ENCODE results near the gene LILRA6. TPM values are rescaled to one million over a fixed set of nuclear protein-coding genes. Genes with fewer than 3 reads are reported as not detected.
"Not testable (repeated sequence)": the region's sequence is repeated elsewhere in the genome, so short reads cannot be mapped to it uniquely, and the experiment has no call there.

LILRA6 gene
- total RNA-seq, 1 experiment from 2014 or later: not detected

DNA sequence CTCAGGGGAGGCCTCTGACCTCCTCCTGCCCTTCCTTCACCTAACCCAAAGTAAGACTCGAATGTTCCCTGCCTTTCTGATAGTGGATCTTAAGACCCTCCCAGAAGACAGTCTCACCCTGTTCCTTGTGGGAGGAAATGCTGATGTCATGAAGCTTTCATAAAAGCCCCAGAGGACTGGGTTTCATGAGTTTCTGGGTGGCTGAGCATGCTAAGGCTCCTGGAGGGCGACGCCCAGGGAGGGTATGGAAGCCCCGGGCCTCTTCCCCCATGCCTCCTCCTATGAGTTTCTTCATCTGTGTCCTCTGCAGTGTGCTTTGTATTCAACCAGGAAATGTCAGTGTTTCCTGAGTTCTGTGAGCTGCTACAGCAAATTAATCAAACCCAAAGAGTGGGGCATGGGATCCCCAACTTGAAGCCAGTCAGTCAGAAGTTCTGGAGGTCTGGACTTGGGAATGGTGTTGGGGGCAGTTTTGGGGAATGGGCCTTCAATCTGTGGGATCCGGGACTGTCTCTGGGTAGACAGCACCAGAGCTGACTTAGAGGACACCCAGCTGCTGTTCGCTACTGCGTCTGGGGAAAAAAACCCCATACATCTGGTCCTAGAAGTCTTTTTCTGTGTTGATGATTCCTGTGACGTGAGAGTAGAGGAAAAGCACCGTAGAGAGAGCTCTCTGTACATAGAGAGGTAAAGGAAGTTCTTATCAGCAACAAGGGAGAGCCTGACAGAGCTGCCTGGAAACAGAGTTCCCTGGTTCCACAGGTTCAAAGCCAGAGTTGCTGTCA lies 40.3 kb upstream of the LILRA6 start:
- CTCF ChIA-PET: no interaction called here
- no peaks in the 10 kb centered on the region for H3K36me3 ChIP-seq (ENCODE audit: low read depth)
- no TSS peak for BruUV-seq (replicated peaks)
- intact Hi-C loops (cut with micrococcal nuclease; ENCODE audit: unreplicated experiment): no loop called here
- no peaks in the 10 kb centered on the region for H3K4me1 ChIP-seq (replicated peaks; ENCODE audit: insufficient read depth)
- H3K79me2 ChIP-seq (ENCODE audit: low read depth): no peaks in the 10 kb centered on the region
- no peaks in the 10 kb centered on the region for H3K9me2 ChIP-seq (ENCODE audit: insufficient read depth)
- H3F3A ChIP-seq (ENCODE audit: insufficient read depth, low read depth): no peaks in the 10 kb centered on the region
- H4K20me1 ChIP-seq (ENCODE audit: insufficient read depth): no peaks in the 10 kb centered on the region
- H2AFZ ChIP-seq: no peak overlapping the region
- TF ChIP-seq EZH2 (IDR thresholded peaks at IDR 0.05; ENCODE audit: low read depth): no peak
- TF ChIP-seq, protein P1, sequence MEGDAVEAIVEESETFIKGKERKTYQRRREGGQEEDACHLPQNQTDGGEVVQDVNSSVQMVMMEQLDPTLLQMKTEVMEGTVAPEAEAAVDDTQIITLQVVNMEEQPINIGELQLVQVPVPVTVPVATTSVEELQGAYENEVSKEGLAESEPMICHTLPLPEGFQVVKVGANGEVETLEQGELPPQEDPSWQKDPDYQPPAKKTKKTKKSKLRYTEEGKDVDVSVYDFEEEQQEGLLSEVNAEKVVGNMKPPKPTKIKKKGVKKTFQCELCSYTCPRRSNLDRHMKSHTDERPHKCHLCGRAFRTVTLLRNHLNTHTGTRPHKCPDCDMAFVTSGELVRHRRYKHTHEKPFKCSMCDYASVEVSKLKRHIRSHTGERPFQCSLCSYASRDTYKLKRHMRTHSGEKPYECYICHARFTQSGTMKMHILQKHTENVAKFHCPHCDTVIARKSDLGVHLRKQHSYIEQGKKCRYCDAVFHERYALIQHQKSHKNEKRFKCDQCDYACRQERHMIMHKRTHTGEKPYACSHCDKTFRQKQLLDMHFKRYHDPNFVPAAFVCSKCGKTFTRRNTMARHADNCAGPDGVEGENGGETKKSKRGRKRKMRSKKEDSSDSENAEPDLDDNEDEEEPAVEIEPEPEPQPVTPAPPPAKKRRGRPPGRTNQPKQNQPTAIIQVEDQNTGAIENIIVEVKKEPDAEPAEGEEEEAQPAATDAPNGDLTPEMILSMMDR (conservative IDR thresholded peaks at IDR 0.05): no peak
- H3K4me2 ChIP-seq: no peak overlapping the region
- no peak overlapping the region for H3K27ac ChIP-seq
- H3K27me3 ChIP-seq (ENCODE audit: insufficient read depth, low read depth): peaks cover 95% of the 10 kb centered on the region
- H3K9me3 ChIP-seq (ENCODE audit: insufficient read depth, low read depth): no peaks in the 10 kb centered on the region
- H3K4me3 ChIP-seq: no peak overlapping the region
- DNase-seq: no peak
- POLR2A ChIA-PET (ENCODE audit: unreplicated experiment): no interaction called here

DNA sequence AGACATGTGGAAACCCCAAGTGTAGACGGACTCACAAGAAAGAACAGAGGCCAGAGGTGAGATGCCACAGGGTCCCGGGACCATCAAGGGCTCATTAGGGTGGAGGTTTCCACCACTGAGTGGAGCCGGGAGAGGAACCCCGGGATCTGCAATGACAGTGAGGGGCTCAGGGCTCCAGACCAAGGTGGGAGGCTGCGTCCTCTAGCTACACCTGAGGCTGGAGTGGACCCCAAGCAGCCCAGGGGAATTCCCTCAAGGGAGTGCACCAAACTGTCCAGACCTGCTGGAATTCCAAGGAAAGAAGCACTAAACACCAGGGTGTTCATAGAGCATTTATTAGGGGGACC lies 39.1 kb upstream of the LILRA6 start:
- POLR2A ChIA-PET (ENCODE audit: unreplicated experiment); H3K4me1 ChIP-seq (replicated peaks; ENCODE audit: insufficient read depth); H4K20me1 ChIP-seq (ENCODE audit: insufficient read depth); CTCF ChIA-PET; H3K4me2 ChIP-seq; H3K36me3 ChIP-seq (ENCODE audit: low read depth); H3K4me3 ChIP-seq; H3K79me2 ChIP-seq (ENCODE audit: low read depth); intact Hi-C loops (cut with micrococcal nuclease; ENCODE audit: unreplicated experiment); H3F3A ChIP-seq (ENCODE audit: insufficient read depth, low read depth); H2AFZ ChIP-seq; DNase-seq; H3K9me3 ChIP-seq (ENCODE audit: insufficient read depth, low read depth); H3K27ac ChIP-seq; H3K9me2 ChIP-seq (ENCODE audit: insufficient read depth); BruUV-seq (replicated peaks): not testable (repeated sequence)
- H3K27me3 ChIP-seq (ENCODE audit: insufficient read depth, low read depth): peaks cover 94% of the 10 kb centered on the region

DNA sequence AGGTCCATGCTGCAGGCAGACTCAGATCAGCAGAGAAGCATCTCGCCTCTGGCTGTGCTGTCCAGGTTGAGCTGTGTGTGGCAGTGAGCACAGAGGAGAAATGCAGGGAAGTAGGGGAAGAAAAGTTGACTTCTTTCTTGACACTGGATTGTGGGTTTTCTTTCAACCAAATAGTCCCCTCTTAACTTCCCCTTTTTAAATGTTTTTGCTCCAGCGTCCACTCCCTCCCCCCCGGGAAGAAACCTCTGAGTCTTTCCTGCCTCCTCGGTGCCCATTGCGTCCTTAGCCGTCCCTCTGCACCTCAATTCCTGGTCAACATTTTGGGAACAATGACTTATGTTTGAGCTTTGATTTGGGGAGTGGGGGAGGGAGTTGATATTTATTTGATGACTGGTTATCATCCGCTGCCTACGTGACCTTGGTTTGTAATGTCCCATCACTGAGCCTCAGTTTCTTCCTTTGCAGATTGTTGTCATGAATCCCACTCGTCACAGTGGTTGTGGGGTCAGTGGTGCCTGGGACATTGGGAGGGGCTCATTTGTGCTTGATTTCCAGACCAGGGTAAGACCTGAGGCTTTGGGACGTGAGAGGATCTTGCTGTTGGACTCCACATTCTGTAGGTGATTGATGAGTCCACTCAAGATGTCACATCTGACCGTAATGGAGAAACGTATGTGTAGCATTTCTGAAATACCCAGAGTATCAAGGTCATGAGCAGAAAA lies 38.6 kb upstream of the LILRA6 start, which contains the start of gene LILRB2:
Gene LILRB2 (minus strand): TSS at position 104 of the 722 bp plus-strand sequence. CDS start 614 bp downstream, outside the sequence.
- ChIA-PET POLR2A (ENCODE audit: unreplicated experiment) (no interaction called here), CTCF (no interaction called here)
- no peak within 1 kb of the TSS for H3K27ac ChIP-seq
- no peak for DNase-seq
- H3K36me3 ChIP-seq (ENCODE audit: low read depth): no peaks in the 10 kb centered on the region
- no peaks in the 10 kb centered on the region for H3K9me3 ChIP-seq (ENCODE audit: insufficient read depth, low read depth)
- no peaks in the 10 kb centered on the region for H3F3A ChIP-seq (ENCODE audit: insufficient read depth, low read depth)
- no peaks in the 10 kb centered on the region for H3K79me2 ChIP-seq (ENCODE audit: low read depth)
- no peak within 1 kb of the TSS for H3K4me2 ChIP-seq
- no peak within 1 kb of the TSS for H2AFZ ChIP-seq
- no peak within 1 kb of the TSS for H3K4me3 ChIP-seq
- peaks cover 94% of the 10 kb centered on the region for H3K27me3 ChIP-seq (ENCODE audit: insufficient read depth, low read depth)
- no peaks in the 10 kb centered on the region for H4K20me1 ChIP-seq (ENCODE audit: insufficient read depth)
- no peaks in the 10 kb centered on the region for H3K4me1 ChIP-seq (replicated peaks; ENCODE audit: insufficient read depth)
- intact Hi-C loops (cut with micrococcal nuclease; ENCODE audit: unreplicated experiment): no loop called here
- no peak for TF ChIP-seq EZH2 (IDR thresholded peaks at IDR 0.05; ENCODE audit: low read depth)
- TF ChIP-seq, protein P1 (conservative IDR thresholded peaks at IDR 0.05): no peak
- H3K9me2 ChIP-seq (ENCODE audit: insufficient read depth): no peaks in the 10 kb centered on the region
- BruUV-seq (replicated peaks): no TSS peak

DNA sequence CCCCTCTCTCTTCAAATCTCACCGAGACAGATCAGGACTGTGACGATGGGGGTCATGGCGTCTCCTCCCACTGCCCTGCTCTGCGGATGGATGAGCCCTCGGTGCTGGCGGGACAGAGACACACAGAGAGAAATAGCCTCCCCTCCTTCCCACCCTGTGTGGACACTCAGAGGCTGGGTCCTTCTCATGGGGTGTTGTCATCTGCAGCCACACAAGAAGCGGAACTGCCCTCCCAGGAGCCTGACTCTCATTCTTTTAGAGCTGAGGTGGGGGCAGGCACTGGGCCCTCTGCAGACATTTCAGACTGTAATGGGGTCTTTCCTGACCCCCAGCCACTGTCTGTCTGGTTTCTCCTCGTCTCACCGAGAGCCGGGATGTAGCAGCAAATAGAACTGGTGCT lies 37.9 kb upstream of the LILRA6 start:
- POLR2A ChIA-PET (ENCODE audit: unreplicated experiment); DNase-seq; H3F3A ChIP-seq (ENCODE audit: insufficient read depth, low read depth); BruUV-seq (replicated peaks); H3K4me1 ChIP-seq (replicated peaks; ENCODE audit: insufficient read depth); H3K4me2 ChIP-seq; H3K27ac ChIP-seq; H3K9me2 ChIP-seq (ENCODE audit: insufficient read depth); H2AFZ ChIP-seq; H3K36me3 ChIP-seq (ENCODE audit: low read depth); CTCF ChIA-PET; H3K79me2 ChIP-seq (ENCODE audit: low read depth); H3K4me3 ChIP-seq; H4K20me1 ChIP-seq (ENCODE audit: insufficient read depth); intact Hi-C loops (cut with micrococcal nuclease; ENCODE audit: unreplicated experiment); H3K9me3 ChIP-seq (ENCODE audit: insufficient read depth, low read depth): not testable (repeated sequence)
- H3K27me3 ChIP-seq (ENCODE audit: insufficient read depth, low read depth): peaks cover 97% of the 10 kb centered on the region

DNA sequence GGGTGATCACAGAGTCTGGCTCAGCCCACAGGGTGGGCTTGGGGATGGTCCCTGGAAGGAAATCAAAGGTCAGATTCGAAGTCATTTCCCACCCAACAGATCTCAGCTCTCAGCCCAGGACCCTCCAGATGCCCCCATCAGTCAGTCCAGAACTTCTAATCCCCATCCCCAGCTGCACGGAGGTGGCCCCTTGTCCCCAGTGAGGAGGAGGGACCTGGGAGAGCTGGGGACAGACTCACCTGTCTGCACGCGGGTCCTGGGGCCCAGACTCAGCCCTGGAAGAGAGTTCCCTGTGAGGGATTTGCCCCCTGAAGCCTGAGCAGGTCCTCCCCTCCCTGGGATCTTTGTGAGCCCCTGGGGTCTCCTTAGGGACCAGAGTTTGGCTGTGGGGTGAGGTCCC lies 37.4 kb upstream of the LILRA6 start:
- CTCF ChIA-PET, DNase-seq: not testable (repeated sequence)

More for the DNA sequence above, 37.4 kb upstream of the LILRA6 start:
- H3F3A ChIP-seq (ENCODE audit: insufficient read depth, low read depth); H3K9me2 ChIP-seq (ENCODE audit: insufficient read depth); H3K4me2 ChIP-seq; H4K20me1 ChIP-seq (ENCODE audit: insufficient read depth); BruUV-seq (replicated peaks); H3K4me1 ChIP-seq (replicated peaks; ENCODE audit: insufficient read depth); H3K4me3 ChIP-seq; intact Hi-C loops (cut with micrococcal nuclease; ENCODE audit: unreplicated experiment); H2AFZ ChIP-seq; POLR2A ChIA-PET (ENCODE audit: unreplicated experiment); H3K79me2 ChIP-seq (ENCODE audit: low read depth); H3K27ac ChIP-seq; H3K36me3 ChIP-seq (ENCODE audit: low read depth); H3K9me3 ChIP-seq (ENCODE audit: insufficient read depth, low read depth): not testable (repeated sequence)
- peaks cover 99% of the 10 kb centered on the region for H3K27me3 ChIP-seq (ENCODE audit: insufficient read depth, low read depth)
